ENCODE data around the gene ZNF574.
A peak's percentile ranks its signal among the peaks of the same experiment; 100 is the strongest.

Gene ZNF574

GRCh38 chr19:42117076-42117475 lies 41.1 kb downstream of the ZNF574 start:
- H3K27ac Mint-ChIP-seq: no peak overlapping the region
- no peak for ATAC-seq

GRCh38 chr19:42120276-42120980 lies 44.5 kb downstream of the ZNF574 start:
- ATAC-seq (no peak), DNase-seq (no peak)
- H3K4me1 Mint-ChIP-seq: peaks cover 80% of the 10 kb centered on the region
- no peaks in the 10 kb centered on the region for H3K27me3 Mint-ChIP-seq
- H3K9me3 Mint-ChIP-seq: no peaks in the 10 kb centered on the region
- H3K4me3 Mint-ChIP-seq: peak overlapping the region; percentile 83 to 92
- peak overlapping the region; percentile 96 to 98 for H3K27ac Mint-ChIP-seq

More at GRCh38 chr19:42117076-42117475, 41.1 kb downstream of the ZNF574 start:
- no peak for DNase-seq
- Mint-ChIP-seq H3K27me3 (no peaks in the 10 kb centered on the region), H3K4me3 (no peak overlapping the region), H3K9me3 (no peaks in the 10 kb centered on the region), H3K4me1 (peaks cover 82% of the 10 kb centered on the region)

GRCh38 chr19:42121036-42121621 lies 45.2 kb downstream of the ZNF574 start:
- H3K4me1 Mint-ChIP-seq: peaks cover 80% of the 10 kb centered on the region
- H3K9me3 Mint-ChIP-seq: no peaks in the 10 kb centered on the region
- ATAC-seq: peak; percentile 8
- H3K27ac Mint-ChIP-seq: peak overlapping the region; percentile 96 to 98
- no peaks in the 10 kb centered on the region for H3K27me3 Mint-ChIP-seq
- H3K4me3 Mint-ChIP-seq: peak overlapping the region; percentile 83 to 92
- DNase-seq: no peak

- peak; percentile 58 to 86 for DNase-seq
- peaks cover 80% of the 10 kb centered on the region for H3K4me1 Mint-ChIP-seq
- no peaks in the 10 kb centered on the region for H3K9me3 Mint-ChIP-seq
- ATAC-seq: peak; percentile 83
- H3K27me3 Mint-ChIP-seq: no peaks in the 10 kb centered on the region
- H3K27ac Mint-ChIP-seq: peak overlapping the region; percentile 96 to 98
- peak overlapping the region; percentile 83 to 92 for H3K4me3 Mint-ChIP-seq
These were observed 45.7 kb downstream of the ZNF574 start for GRCh38 chr19:42121656-42122069.

GRCh38 chr19:42122691-42123607 lies 47.0 kb downstream of the ZNF574 start:
- peak; percentile 72 to 81 for DNase-seq
- H3K4me1 Mint-ChIP-seq: peaks cover 87% of the 10 kb centered on the region
- H3K9me3 Mint-ChIP-seq: no peaks in the 10 kb centered on the region
- H3K27ac Mint-ChIP-seq: peak overlapping the region; percentile 96 to 98
- H3K4me3 Mint-ChIP-seq: peak overlapping the region; percentile 83 to 92
- H3K27me3 Mint-ChIP-seq: no peaks in the 10 kb centered on the region
- ATAC-seq: peak; percentile 84

GRCh38 chr19:42123765-42124164 lies 47.8 kb downstream of the ZNF574 start:
- ATAC-seq (no peak), DNase-seq (no peak)
- peaks cover 90% of the 10 kb centered on the region for H3K4me1 Mint-ChIP-seq
- H3K9me3 Mint-ChIP-seq: no peaks in the 10 kb centered on the region
- H3K27ac Mint-ChIP-seq: peak overlapping the region; percentile 7 to 98
- H3K4me3 Mint-ChIP-seq: peak overlapping the region; percentile 83 to 92
- no peaks in the 10 kb centered on the region for H3K27me3 Mint-ChIP-seq

- no peaks in the 10 kb centered on the region for H3K27me3 Mint-ChIP-seq
- peaks cover 92% of the 10 kb centered on the region for H3K4me1 Mint-ChIP-seq
- no peak for ATAC-seq
- no peak for DNase-seq
- no peak overlapping the region for H3K4me3 Mint-ChIP-seq
- no peaks in the 10 kb centered on the region for H3K9me3 Mint-ChIP-seq
- H3K27ac Mint-ChIP-seq: no peak overlapping the region
These were observed 48.5 kb downstream of the ZNF574 start for GRCh38 chr19:42124386-42124901.

GRCh38 chr19:42125536-42125935 lies 49.6 kb downstream of the ZNF574 start:
- Mint-ChIP-seq H3K27ac (no peak overlapping the region), H3K9me3 (no peaks in the 10 kb centered on the region), H3K4me1 (peaks cover 95% of the 10 kb centered on the region), H3K4me3 (no peak overlapping the region), H3K27me3 (no peaks in the 10 kb centered on the region)
- DNase-seq (no peak), ATAC-seq (no peak)

GRCh38 chr19:42126574-42126973 lies 50.6 kb downstream of the ZNF574 start:
- H3K9me3 Mint-ChIP-seq: no peaks in the 10 kb centered on the region
- ATAC-seq (peak; percentile 13), DNase-seq (peak in 1 of 2 donors; percentile 58)
- no peak overlapping the region for H3K27ac Mint-ChIP-seq
- H3K4me1 Mint-ChIP-seq: peaks cover 95% of the 10 kb centered on the region
- H3K4me3 Mint-ChIP-seq: peak overlapping the region; percentile 30 to 33
- H3K27me3 Mint-ChIP-seq: no peaks in the 10 kb centered on the region

GRCh38 chr19:42129399-42130253 lies 53.7 kb downstream of the ZNF574 start:
- Mint-ChIP-seq H3K4me3 (peak overlapping the region; percentile 52 to 77), H3K9me3 (no peaks in the 10 kb centered on the region), H3K27ac (peak overlapping the region in 1 of 2 donors; percentile 8), H3K27me3 (no peaks in the 10 kb centered on the region), H3K4me1 (peaks cover 88% of the 10 kb centered on the region)
- DNase-seq: no peak
- no peak for ATAC-seq

GRCh38 chr19:42130254-42130573 lies 54.2 kb downstream of the ZNF574 start:
- Mint-ChIP-seq H3K4me1 (peaks cover 86% of the 10 kb centered on the region), H3K27ac (peak overlapping the region in 1 of 2 donors; percentile 8)

More at GRCh38 chr19:42130254-42130573, 54.2 kb downstream of the ZNF574 start:
- no peak for DNase-seq
- H3K4me3 Mint-ChIP-seq: peak overlapping the region; percentile 77 to 89
- H3K27me3 Mint-ChIP-seq: no peaks in the 10 kb centered on the region
- no peak for ATAC-seq
- H3K9me3 Mint-ChIP-seq: no peaks in the 10 kb centered on the region
